Measurements from ENCODE around the gene NCR1.

- no peak for TF ChIP-seq CTCF (IDR thresholded peaks at IDR 0.05; ENCODE audit: low read length)
- no peak for TF ChIP-seq EZH2phosphoT487 (IDR thresholded peaks at IDR 0.05; ENCODE audit: low read length)
- TF ChIP-seq EZH2 (optimal IDR thresholded peaks at IDR 0.05; ENCODE audit: low read depth, low read length), result no peak
Measured at GRCh38 chr19:54883228-54883627, 22.7 kb upstream of the NCR1 start.
